HFFc6 (cell line): ENCODE data around the gene KDR. TPM values are rescaled to one million over a fixed set of nuclear protein-coding genes. Genes with fewer than 3 reads are reported as not detected.

Source experiments
- DNase-seq: peaks from one replicate; pipeline ENCODE4 v3.0.0-alpha.2; 2018
- H3K27ac Mint-ChIP-seq: 2 replicates; pipeline ENCODE4 v1.8.0; 2020; ENCODE audit warnings: mild to moderate bottlenecking, mixed read lengths
- H3K27me3 Mint-ChIP-seq: 2 replicates; pipeline ENCODE4 v1.8.0; 2021; ENCODE audit warnings: mild to moderate bottlenecking, moderate library complexity, mixed read lengths; ENCODE audit not compliant: insufficient read depth
- H3K36me3 Mint-ChIP-seq: 2 replicates; pipeline ENCODE4 v1.8.0; 2021; ENCODE audit warnings: low read depth, mixed read lengths
- H3K4me1 Mint-ChIP-seq: 2 replicates; pipeline ENCODE4 v1.8.0; 2020; ENCODE audit warnings: low read depth, mixed read lengths
- H3K4me3 Mint-ChIP-seq: 2 replicates; pipeline ENCODE4 v1.8.0; 2020; ENCODE audit warnings: mild to moderate bottlenecking, moderate library complexity, mixed read lengths
- H3K9me3 Mint-ChIP-seq: 2 replicates; pipeline ENCODE4 v1.8.0; 2020; ENCODE audit warnings: mild to moderate bottlenecking, mixed read lengths
- total RNA-seq, 6 experiments: library from RNA; stranded (reverse); fragmentation: NEBNext Ultra II Directional; extraction: Animal tissue kit (Norgen Biotek cat#: 25700); gene quantifications; 2 replicates in 1 of 6; 3 replicates in 5 of 6; pipeline ENCODE4 v1.2.3, GENCODE V29; 2021
- TF ChIP-seq, protein P1 (sequence below): fragments of 200-600 bp; sonication (generic); IDR thresholded peaks from 2 replicates; pipeline ENCODE4 v1.5.0; 2021; ENCODE audit warnings: antibody characterized with exemption, mild to moderate bottlenecking

KDR gene
- total RNA-seq, 6 experiments from 2014 or later, result not detected

GRCh38 chr4:55133951-55134350 is 8.6 kb upstream of the KDR start:
- H3K27ac Mint-ChIP-seq, result no peak overlapping the region
- TF ChIP-seq, protein P1, sequence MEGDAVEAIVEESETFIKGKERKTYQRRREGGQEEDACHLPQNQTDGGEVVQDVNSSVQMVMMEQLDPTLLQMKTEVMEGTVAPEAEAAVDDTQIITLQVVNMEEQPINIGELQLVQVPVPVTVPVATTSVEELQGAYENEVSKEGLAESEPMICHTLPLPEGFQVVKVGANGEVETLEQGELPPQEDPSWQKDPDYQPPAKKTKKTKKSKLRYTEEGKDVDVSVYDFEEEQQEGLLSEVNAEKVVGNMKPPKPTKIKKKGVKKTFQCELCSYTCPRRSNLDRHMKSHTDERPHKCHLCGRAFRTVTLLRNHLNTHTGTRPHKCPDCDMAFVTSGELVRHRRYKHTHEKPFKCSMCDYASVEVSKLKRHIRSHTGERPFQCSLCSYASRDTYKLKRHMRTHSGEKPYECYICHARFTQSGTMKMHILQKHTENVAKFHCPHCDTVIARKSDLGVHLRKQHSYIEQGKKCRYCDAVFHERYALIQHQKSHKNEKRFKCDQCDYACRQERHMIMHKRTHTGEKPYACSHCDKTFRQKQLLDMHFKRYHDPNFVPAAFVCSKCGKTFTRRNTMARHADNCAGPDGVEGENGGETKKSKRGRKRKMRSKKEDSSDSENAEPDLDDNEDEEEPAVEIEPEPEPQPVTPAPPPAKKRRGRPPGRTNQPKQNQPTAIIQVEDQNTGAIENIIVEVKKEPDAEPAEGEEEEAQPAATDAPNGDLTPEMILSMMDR, result no peak
- no peak for DNase-seq
- H3K4me1 Mint-ChIP-seq, result no peaks in the 10 kb centered on the region
- H3K4me3 Mint-ChIP-seq, result no peak overlapping the region
- H3K27me3 Mint-ChIP-seq, result peaks cover 3% of the 10 kb centered on the region; the same call in 1 of the 2 replicates
- no peaks in the 10 kb centered on the region for H3K36me3 Mint-ChIP-seq
- H3K9me3 Mint-ChIP-seq, result no peaks in the 10 kb centered on the region

DNA sequence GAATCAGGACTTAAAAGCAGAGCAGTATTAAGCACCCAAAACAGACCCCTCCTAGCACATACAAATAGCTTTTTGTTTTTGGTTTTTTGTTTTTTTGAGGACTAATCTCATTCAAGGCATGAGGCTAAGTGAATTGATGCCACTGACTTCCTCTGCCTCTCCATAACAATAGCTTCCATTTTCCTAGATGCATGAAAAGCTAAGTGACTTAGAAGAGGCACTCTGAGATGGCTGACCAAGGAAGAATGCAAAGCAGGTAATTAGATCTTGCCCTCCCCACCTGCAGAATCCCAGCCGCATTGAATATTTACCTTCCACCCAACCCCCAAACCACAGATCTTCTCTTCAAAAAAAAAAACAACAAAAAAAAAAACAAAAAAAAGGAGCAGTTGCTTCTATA is 7.4 kb upstream of the KDR start:
- TF ChIP-seq, protein P1, result no peak
- no peak overlapping the region for H3K4me3 Mint-ChIP-seq
- peaks cover 3% of the 10 kb centered on the region; the same call in 1 of the 2 replicates for H3K27me3 Mint-ChIP-seq
- DNase-seq, result no peak
- no peaks in the 10 kb centered on the region for H3K4me1 Mint-ChIP-seq
- H3K9me3 Mint-ChIP-seq, result no peaks in the 10 kb centered on the region; the same call in 1 of the 2 replicates
- H3K36me3 Mint-ChIP-seq, result no peaks in the 10 kb centered on the region
- H3K27ac Mint-ChIP-seq, result no peak overlapping the region

DNA sequence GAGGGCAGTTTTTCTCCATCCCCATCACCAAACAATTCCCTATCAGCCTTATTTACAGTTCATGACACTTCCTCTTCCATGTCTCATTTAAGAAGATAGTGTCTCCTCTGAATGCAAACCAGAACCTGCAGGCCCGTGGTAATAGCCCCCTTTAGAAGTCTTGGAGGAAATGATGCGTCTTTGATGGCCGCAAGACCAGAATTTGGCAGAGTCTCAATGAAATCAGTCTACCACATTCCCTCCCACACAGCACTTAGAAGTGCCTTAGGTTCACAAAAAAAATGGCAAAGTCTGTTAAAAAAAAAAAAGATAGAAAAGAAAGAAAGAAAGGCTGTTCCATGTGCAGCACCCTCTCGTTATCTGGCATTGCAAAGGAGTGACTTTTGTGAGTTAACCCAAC is 2.1 kb upstream of the KDR start:
- Mint-ChIP-seq H3K4me3 (no peak overlapping the region), H3K36me3 (no peaks in the 10 kb centered on the region), H3K27ac (no peak overlapping the region), H3K27me3 (peaks cover 25% of the 10 kb centered on the region), H3K4me1 (no peaks in the 10 kb centered on the region), H3K9me3 (no peaks in the 10 kb centered on the region; the same call in 1 of the 2 replicates)
- no peak for DNase-seq
- TF ChIP-seq, protein P1, result no peak

DNA sequence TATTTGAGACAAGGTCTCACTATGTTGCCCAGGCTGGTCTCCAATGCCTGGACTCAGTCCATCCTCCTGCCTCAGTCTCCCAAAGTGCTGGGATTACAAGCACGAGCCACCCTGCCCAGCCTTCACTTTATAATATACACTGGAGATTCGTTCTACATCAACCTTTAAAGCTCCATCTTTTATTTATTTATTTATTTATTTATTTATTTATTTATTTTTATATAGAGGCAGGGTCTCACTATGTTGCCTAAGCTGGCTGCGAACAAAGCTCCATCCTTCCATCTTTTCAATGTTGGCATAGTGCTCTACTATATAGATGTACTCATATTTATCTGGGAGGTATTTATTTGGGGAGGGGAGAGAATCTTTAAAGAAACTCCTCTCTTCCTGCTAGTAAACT is 1.7 kb upstream of the KDR start:
- no peak for DNase-seq
- Mint-ChIP-seq H3K4me3 (no peak overlapping the region), H3K27ac (no peak overlapping the region), H3K27me3 (peaks cover 25% of the 10 kb centered on the region), H3K4me1 (no peaks in the 10 kb centered on the region), H3K36me3 (no peaks in the 10 kb centered on the region), H3K9me3 (no peaks in the 10 kb centered on the region; the same call in 1 of the 2 replicates)
- TF ChIP-seq, protein P1, result no peak

DNA sequence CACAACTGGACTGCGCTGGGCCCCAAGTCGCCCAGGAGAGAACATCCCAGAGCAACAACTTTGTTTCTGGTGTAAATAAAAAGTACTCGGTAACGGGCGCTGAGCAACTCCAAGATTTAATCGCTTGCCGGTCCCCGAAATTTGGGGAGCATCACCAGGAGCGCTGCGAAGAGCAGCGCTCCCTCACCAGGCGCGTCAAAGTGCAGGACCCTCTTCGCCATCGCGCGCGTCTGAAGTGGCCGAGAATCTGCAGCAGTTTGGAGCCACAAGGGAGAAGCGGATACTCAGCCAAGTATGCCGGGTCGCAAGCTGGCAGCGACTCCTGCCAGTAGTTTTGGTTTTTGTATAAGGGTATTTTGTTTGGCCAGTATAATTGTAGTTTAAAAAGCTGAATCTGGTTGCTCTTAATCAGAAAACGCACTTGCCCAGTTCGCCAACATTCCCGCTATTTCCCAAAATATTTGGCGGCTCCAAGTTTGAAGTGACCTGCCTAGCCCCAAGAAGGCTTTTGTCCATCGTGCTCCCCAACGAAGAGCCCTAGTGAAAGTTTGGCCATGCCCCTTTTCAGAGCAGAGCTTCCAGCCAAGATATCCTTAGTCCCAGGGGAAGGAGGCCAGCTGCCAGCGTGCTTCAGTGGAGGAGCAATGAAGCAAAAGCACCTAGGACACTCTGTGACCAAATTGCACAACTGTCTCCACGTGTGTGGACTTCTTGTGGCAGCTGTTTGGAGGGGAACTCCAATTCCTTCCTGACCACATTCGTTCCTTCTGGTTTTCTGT is 557 bp upstream of the KDR start:
- Mint-ChIP-seq H3K36me3 (no peaks in the 10 kb centered on the region), H3K4me1 (no peaks in the 10 kb centered on the region), H3K4me3 (peak overlapping the region; percentile 63), H3K27ac (no peak overlapping the region), H3K9me3 (no peaks in the 10 kb centered on the region; the same call in 1 of the 2 replicates), H3K27me3 (peaks cover 25% of the 10 kb centered on the region)
- DNase-seq, result no peak
- TF ChIP-seq, protein P1, result no peak
